GM12892 (cell line): ENCODE data around the gene SH3GLB2.

Source experiments
- DNase-seq: peaks from one replicate; pipeline ENCODE4 v3.0.0; 2011; ENCODE audit not compliant: insufficient read length
- FAIRE-seq: peaks from 2 replicates; lab custom pipeline; 2011; peaks lifted over from hg19 to GRCh38; lab: Jason Lieb, UNC
- POLR2A ChIP-seq: IDR thresholded peaks from 2 replicates; pipeline ENCODE4 v1.6.1; 2011; ENCODE audit warnings: low read depth, low read length, control low read depth
- POLR2AphosphoS5 ChIP-seq: IDR thresholded peaks from 2 replicates; pipeline ENCODE4 v1.6.1; 2011; ENCODE audit warnings: low read depth, low read length, control low read depth
- TAF1 ChIP-seq: IDR thresholded peaks from 2 replicates; pipeline ENCODE4 v1.6.1; 2011; ENCODE audit warnings: low read depth, mild to moderate bottlenecking, control low read depth, low read length, borderline replicate concordance

Gene SH3GLB2

GRCh38 chr9:129064499-129064908 lies 36.4 kb upstream of the SH3GLB2 start:
- FAIRE-seq (no peak), DNase-seq (no peak)

GRCh38 chr9:129063061-129063460 lies 34.9 kb upstream of the SH3GLB2 start:
- DNase-seq (no peak), FAIRE-seq (no peak)
- no peak for TF ChIP-seq TAF1

More at GRCh38 chr9:129064499-129064908, 36.4 kb upstream of the SH3GLB2 start:
- TF ChIP-seq POLR2A = no peak

GRCh38 chr9:129060991-129061390 lies 32.9 kb upstream of the SH3GLB2 start:
- DNase-seq (no peak), FAIRE-seq (no peak)
- no peak for TF ChIP-seq TAF1
- TF ChIP-seq POLR2AphosphoS5 = no peak
- no peak for TF ChIP-seq POLR2A

- no peak for TF ChIP-seq POLR2AphosphoS5
- TF ChIP-seq POLR2A = no peak
- TF ChIP-seq TAF1 = no peak
- FAIRE-seq (no peak), DNase-seq (no peak)
These were observed 32.0 kb upstream of the SH3GLB2 start for GRCh38 chr9:129059796-129060785.

GRCh38 chr9:129058965-129059795 lies 31.0 kb upstream of the SH3GLB2 start:
- TF ChIP-seq POLR2A (no peak), TAF1 (no peak), POLR2AphosphoS5 (no peak)
- DNase-seq = no peak
- no peak for FAIRE-seq

GRCh38 chr9:129054163-129054851 lies 26.2 kb upstream of the SH3GLB2 start:
- DNase-seq (no peak), FAIRE-seq (no peak)
- TF ChIP-seq POLR2AphosphoS5 = no peak

GRCh38 chr9:129053020-129053419 lies 24.9 kb upstream of the SH3GLB2 start:
- FAIRE-seq (no peak), DNase-seq (no peak)
- TF ChIP-seq TAF1 (no peak), POLR2AphosphoS5 (no peak), POLR2A (no peak)

GRCh38 chr9:129052592-129052991 lies 24.5 kb upstream of the SH3GLB2 start:
- TF ChIP-seq POLR2AphosphoS5 = no peak
- no peak for TF ChIP-seq POLR2A
- TF ChIP-seq TAF1 = no peak
- DNase-seq (no peak), FAIRE-seq (no peak)

- FAIRE-seq = no peak
These were observed 13.9 kb upstream of the SH3GLB2 start for GRCh38 chr9:129042016-129042415.

GRCh38 chr9:129040113-129040643 lies 12.0 kb upstream of the SH3GLB2 start:
- DNase-seq = no peak
- FAIRE-seq = no peak
- TF ChIP-seq POLR2A (no peak), POLR2AphosphoS5 (no peak), TAF1 (no peak)

More at GRCh38 chr9:129042016-129042415, 13.9 kb upstream of the SH3GLB2 start:
- no peak for TF ChIP-seq POLR2AphosphoS5
- DNase-seq = no peak

- FAIRE-seq (no peak), DNase-seq (no peak)
- TF ChIP-seq TAF1 (no peak), POLR2A (no peak), POLR2AphosphoS5 (no peak)
These were observed 10.2 kb upstream of the SH3GLB2 start for GRCh38 chr9:129038109-129038852.
